HepG2 (cell line): ENCODE data around the gene MSMB. TPM values are rescaled to one million over a fixed set of nuclear protein-coding genes. Genes with fewer than 3 reads are reported as not detected.

Experiments used
- ATF1 ChIP-seq: IDR thresholded peaks from 2 replicates; pipeline ENCODE4 v1.6.1; 2016; ENCODE audit warnings: mild to moderate bottlenecking, control low read depth
- EED ChIP-seq: sonication (generic); formaldehyde crosslinking; IDR thresholded peaks from 2 replicates; pipeline ENCODE4 v1.5.0; 2020; ENCODE audit warnings: mild to moderate bottlenecking, missing genetic modification reagents
- FIP1L1 ChIP-seq: fragments of 200-400 bp; formaldehyde crosslinking; IDR thresholded peaks from 2 replicates; pipeline ENCODE4 v1.6.1; 2018; ENCODE audit warnings: low read depth, mild to moderate bottlenecking, low read length, moderate library complexity, borderline replicate concordance; ENCODE audit not compliant: insufficient read depth
- FOXA1 ChIP-seq, 2 experiments: fragments of 450-650 bp in 1 of 2; sonication (generic) in 1 of 2; formaldehyde crosslinking in 1 of 2; IDR thresholded peaks; 2 replicates each; pipeline versions ENCODE4 v1.4.0 to v1.6.1; 2016 to 2020; ENCODE audit warnings: missing genetic modification reagents in 1 of 2
- HMG20A ChIP-seq: IDR thresholded peaks from 2 replicates; pipeline ENCODE4 v1.6.1; 2016; ENCODE audit warnings: borderline replicate concordance
- KLF12 ChIP-seq: sonication (generic); formaldehyde crosslinking; IDR thresholded peaks from 2 replicates; pipeline ENCODE4 v1.4.0; 2020; ENCODE audit warnings: missing genetic modification reagents, borderline replicate concordance
- MAFG ChIP-seq: sonication (generic); formaldehyde crosslinking; IDR thresholded peaks from 2 replicates; pipeline ENCODE4 v1.5.1; 2020; ENCODE audit warnings: mild to moderate bottlenecking, missing genetic modification reagents
- MED13 ChIP-seq: sonication (generic); formaldehyde crosslinking; IDR thresholded peaks from 2 replicates; pipeline ENCODE4 v1.5.0; 2020; ENCODE audit warnings: missing genetic modification reagents
- NR2F2 ChIP-seq: IDR thresholded peaks from 2 replicates; pipeline ENCODE4 v1.6.1; 2012; ENCODE audit warnings: low read depth, inconsistent platforms, borderline replicate concordance
- PAWR ChIP-seq: sonication (generic); formaldehyde crosslinking; IDR thresholded peaks from 2 replicates; pipeline ENCODE4 v1.4.0; 2020; ENCODE audit warnings: missing genetic modification reagents, mild to moderate bottlenecking, borderline replicate concordance
- PCBP1 ChIP-seq: fragments of 200-400 bp; formaldehyde crosslinking; IDR thresholded peaks from 2 replicates; pipeline ENCODE4 v1.6.1; 2017; ENCODE audit warnings: mild to moderate bottlenecking, low read depth, low read length, borderline replicate concordance
- SNAPC4 ChIP-seq: sonication (generic); formaldehyde crosslinking; IDR thresholded peaks from 2 replicates; pipeline ENCODE4 v1.4.0; 2020; ENCODE audit warnings: mild to moderate bottlenecking, missing genetic modification reagents
- TAF1 ChIP-seq: sonication (generic); formaldehyde crosslinking; IDR thresholded peaks from 2 replicates; pipeline ENCODE4 v1.4.0; 2020; ENCODE audit warnings: missing genetic modification reagents
- ZBTB14 ChIP-seq: sonication (generic); formaldehyde crosslinking; IDR thresholded peaks from 2 replicates; pipeline ENCODE4 v1.4.0; 2020; ENCODE audit warnings: missing genetic modification reagents
- ZNF10 ChIP-seq: sonication (generic); formaldehyde crosslinking; IDR thresholded peaks from 2 replicates; pipeline ENCODE4 v1.4.0; 2020; ENCODE audit warnings: mild to moderate bottlenecking, low read depth, missing genetic modification reagents, borderline replicate concordance
- ZNF251 ChIP-seq: sonication (generic); formaldehyde crosslinking; IDR thresholded peaks from 2 replicates; pipeline ENCODE4 v1.9.0; 2021; ENCODE audit warnings: mild to moderate bottlenecking, missing genetic modification reagents
- ZNF614 ChIP-seq: IDR thresholded peaks from 2 replicates; pipeline ENCODE4 v1.6.1; 2018; ENCODE audit warnings: missing biosample characterization, missing genetic modification reagents, inconsistent platforms, borderline replicate concordance
- ZNF775 ChIP-seq: sonication (generic); formaldehyde crosslinking; IDR thresholded peaks from 2 replicates; pipeline ENCODE4 v1.4.0; 2020; ENCODE audit warnings: missing genetic modification reagents, mild to moderate bottlenecking, moderate library complexity, borderline replicate concordance
- ZNF788 ChIP-seq: sonication (generic); formaldehyde crosslinking; IDR thresholded peaks from 2 replicates; pipeline ENCODE4 v1.5.0; 2020; ENCODE audit warnings: mild to moderate bottlenecking, missing genetic modification reagents, borderline replicate concordance
- ZNF792 ChIP-seq: IDR thresholded peaks from 2 replicates; pipeline ENCODE4 v1.6.1; 2016
- ZSCAN29 ChIP-seq: sonication (generic); formaldehyde crosslinking; conservative IDR thresholded peaks from 2 replicates; pipeline ENCODE4 v1.4.0; 2020; ENCODE audit warnings: mild to moderate bottlenecking, missing genetic modification reagents
- ZSCAN5A ChIP-seq: sonication (generic); formaldehyde crosslinking; IDR thresholded peaks from 2 replicates; pipeline ENCODE4 v1.8.0; 2022; ENCODE audit warnings: mild to moderate bottlenecking, missing genetic modification reagents, borderline replicate concordance
- polyA plus RNA-seq, 8 experiments: library from polyadenylated mRNA; depleted of rRNA in 3 of 8; stranded (reverse) in 7 of 8; unstranded in 1 of 8; fragments of >200 nt; fragmentation: Illumina TruSeq in 4 of 8; extraction: Trizol in 4 of 8; gene quantifications; 2 replicates each; pipeline versions ENCODE4 v1.2.1 to v1.2.3, GENCODE V29; 2011 to 2016; ENCODE audit warnings: low read depth in 4 of 8, missing spikeins in 1 of 8, mixed read lengths in 1 of 8; ENCODE audit not compliant: insufficient read depth in 1 of 8
- total RNA-seq, 5 experiments: library from RNA; depleted of rRNA; stranded (reverse); fragments of >200 nt; fragmentation: Illumina TruSeq; extraction: Trizol; gene quantifications; 2 replicates each; pipeline ENCODE4 v1.2.3, GENCODE V29; 2016; ENCODE audit warnings: low read depth in 1 of 5

Gene MSMB
- total and polyA plus RNA-seq, 2 of the 13 experiments (the other 11 are each of a cell fraction or from before 2014, with no cell fraction given), result 0.84 TPM; not detected in 1

GRCh38 chr10:46052057-46052790, 6.2 kb upstream of the MSMB start (continued):
- TF ChIP-seq SNAPC4 (CRISPR knock-in tag) (0 out of 2 replicates have a peak, but pooled peaks have one; percentile 66), ZNF10 (CRISPR knock-in tag) (no peak), ZSCAN29 (peak; percentile 87; the same call in 1 of the 2 replicates), PAWR (0 out of 2 replicates have a peak, but pooled peaks have one; percentile 55), ZNF251 (no peak), MAFG (CRISPR knock-in tag) (no peak), ZSCAN5A (CRISPR knock-in tag) (peak; percentile 32; the same call in 1 of the 2 replicates), FIP1L1 (no peak), ZNF788 (CRISPR knock-in tag) (peak; percentile 74; the same call in 1 of the 2 replicates), NR2F2 (peak; percentile 92), ZBTB14 (CRISPR knock-in tag) (no peak), EED (CRISPR knock-in tag) (0 out of 2 replicates have a peak, but pooled peaks have one; percentile 22), ZNF792 (CRISPR knock-in tag) (peak; percentile 93), KLF12 (CRISPR knock-in tag) (peak; percentile 27; the same call in 1 of the 2 replicates), ATF1 (CRISPR knock-in tag) (peak; percentile 36; the same call in 1 of the 2 replicates), ZNF775 (CRISPR knock-in tag) (peak; percentile 71; the same call in 1 of the 2 replicates), HMG20A (CRISPR knock-in tag) (peak; percentile 94), TAF1 (CRISPR knock-in tag) (peak; percentile 39; the same call in 1 of the 2 replicates), ZNF614 (CRISPR knock-in tag) (peak; percentile 52), PCBP1 (no peak), FOXA1 (IDR thresholded peaks at IDR 0.05) (peak; percentile 76), FOXA1 (CRISPR knock-in tag; IDR thresholded peaks at IDR 0.05) (peak; percentile 98), MED13 (CRISPR knock-in tag) (peak; percentile 92)
